ENCODE measurements around the gene CCDC188.

The CCDC188 gene

DNA sequence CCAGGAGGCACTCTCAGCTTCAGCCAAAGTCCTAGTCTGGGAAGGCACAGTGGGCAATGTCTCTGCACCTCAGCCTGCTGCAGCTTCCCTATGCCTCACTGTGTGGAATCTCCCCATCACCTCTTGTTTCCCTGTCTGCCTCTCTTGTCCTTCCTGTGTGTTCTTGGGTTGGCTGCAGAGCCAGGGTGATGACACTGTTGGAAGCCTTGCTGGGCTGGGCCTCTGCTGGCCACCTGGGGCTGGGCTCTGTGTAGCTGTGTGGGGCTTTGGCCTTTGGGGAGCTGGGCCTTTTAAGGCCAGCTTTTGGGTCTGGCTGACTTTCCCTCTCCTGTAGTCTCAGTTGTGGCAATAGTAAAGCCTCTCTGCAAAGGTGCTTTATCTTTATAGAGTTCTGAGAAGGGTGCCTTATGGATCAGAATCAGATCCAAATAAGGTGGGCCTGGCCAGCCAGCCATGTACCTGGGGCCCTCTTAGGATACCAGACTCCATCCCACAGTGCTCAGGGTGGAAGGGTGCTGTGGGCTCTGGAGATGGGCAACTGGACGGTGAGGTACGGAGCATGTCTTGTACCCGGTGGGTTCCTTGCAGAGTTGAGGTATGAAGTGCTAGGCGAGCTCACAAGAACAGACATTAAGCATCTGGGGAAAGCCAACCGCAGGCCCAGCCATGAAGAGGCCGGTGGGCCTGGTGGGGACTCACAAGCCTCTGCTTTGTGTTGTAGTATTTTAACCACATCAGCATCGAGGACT is 45.2 kb downstream of the CCDC188 start:
- DNase-seq (ENCODE audit: low read depth): no peak

- no peak for DNase-seq (ENCODE audit: low read depth)
Measured at GRCh38 chr22:20102203-20102780, 48.6 kb downstream of the CCDC188 start.

DNA sequence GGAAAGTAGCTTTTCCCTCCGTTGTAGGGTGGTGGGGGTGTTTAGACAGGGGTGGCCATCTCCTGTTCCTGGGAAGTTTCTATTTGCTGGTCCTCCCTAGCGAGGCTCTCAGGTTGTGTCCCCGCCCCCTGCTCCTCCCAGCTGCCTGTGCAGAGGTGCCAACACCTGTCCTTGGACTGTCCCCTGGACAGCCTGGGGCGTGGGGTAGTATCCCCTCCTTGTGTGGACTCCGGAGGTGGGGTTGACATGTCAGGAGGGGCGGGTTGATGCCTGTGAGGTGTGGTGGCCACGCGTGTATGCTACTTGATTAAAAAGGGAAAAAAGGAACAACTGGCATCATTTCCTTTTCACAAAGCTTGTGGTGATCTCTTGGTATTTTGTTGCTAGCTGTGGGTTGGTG is 49.2 kb downstream of the CCDC188 start:
- no peak for DNase-seq (ENCODE audit: low read depth)

- no peak for DNase-seq (ENCODE audit: low read depth)
Measured at GRCh38 chr22:20099099-20099711, 51.6 kb downstream of the CCDC188 start.

Data from EH (cell line).